Gastroesophageal sphincter (tissue), 3 donors: ENCODE data around the gene CTNNBL1.

Experiments used
- CTCF ChIP-seq, 4 experiments: fragments of 200-600 bp in 2 of 4; fragments of 450-650 bp in 2 of 4; sonication (generic) in 1 of 4; IDR thresholded peaks; one replicate each; pipeline ENCODE4 v1.5.1; 2017 to 2019; ENCODE audit warnings: antibody characterized with exemption in 4 of 4, mild to moderate bottlenecking in 2 of 4, moderate library complexity in 2 of 4
- POLR2A ChIP-seq, 2 donors: fragments of 450-650 bp; IDR thresholded peaks; one replicate each; pipeline ENCODE4 v1.6.1; 2017; ENCODE audit warnings: antibody characterized with exemption in 2 of 2, mild to moderate bottlenecking in 2 of 2, moderate library complexity in 1 of 2
- POLR2AphosphoS5 ChIP-seq: sonication (generic); formaldehyde crosslinking; IDR thresholded peaks from one replicate; pipeline ENCODE4 v1.6.1; 2017; ENCODE audit warnings: antibody characterized with exemption

GRCh38 chr20:37903317-37904007 lies 209.6 kb downstream of the CTNNBL1 start:
- peak in 1 of 4 experiments; percentile 48 for TF ChIP-seq CTCF (IDR thresholded peaks at IDR 0.05)
- TF ChIP-seq POLR2AphosphoS5, result no peak
- TF ChIP-seq POLR2A (IDR thresholded peaks at IDR 0.05), result no peak
